Mesendoderm (in vitro differentiated cells): ENCODE measurements around the gene RBM4.

Experiments used
- DNase-seq: peaks from one replicate; pipeline ENCODE4 v3.0.0; 2013
- H2AK5ac ChIP-seq: 2 replicates; pipeline ENCODE4 v1.6.1; 2013; ENCODE audit warnings: low read length, inconsistent platforms
- H2BK120ac ChIP-seq: 2 replicates; pipeline ENCODE4 v1.6.1; 2013; ENCODE audit warnings: low read depth, mild to moderate bottlenecking, low read length, moderate library complexity, mixed read lengths
- H2BK15ac ChIP-seq: replicated peaks from 2 replicates; pipeline ENCODE4 v1.6.1; 2013; ENCODE audit warnings: low read depth, mild to moderate bottlenecking, moderate library complexity
- H2BK5ac ChIP-seq: 2 replicates; pipeline ENCODE4 v1.6.1; 2013; ENCODE audit warnings: low read length, inconsistent platforms
- H3K18ac ChIP-seq: 2 replicates; pipeline ENCODE4 v1.6.1; 2013; ENCODE audit warnings: mild to moderate bottlenecking, low read length, mixed read lengths
- H3K23ac ChIP-seq: one replicate; pipeline ENCODE4 v1.6.1; 2013; ENCODE audit warnings: low read length
- H3K27ac ChIP-seq: 2 replicates; pipeline ENCODE4 v1.5.1; 2013; ENCODE audit warnings: low read depth, mild to moderate bottlenecking, inconsistent platforms, low read length, moderate library complexity
- H3K27me3 ChIP-seq: 2 replicates; pipeline ENCODE4 v1.6.1; 2013; ENCODE audit warnings: low read length, control low read depth, mild to moderate bottlenecking, inconsistent platforms; ENCODE audit not compliant: insufficient read depth, poor library complexity
- H3K36me3 ChIP-seq: 2 replicates; pipeline ENCODE4 v1.6.1; 2013; ENCODE audit warnings: low read length, inconsistent platforms; ENCODE audit not compliant: control insufficient read depth, insufficient read depth
- H3K4ac ChIP-seq: one replicate; pipeline ENCODE4 v1.6.1; 2013; ENCODE audit warnings: low read depth, mild to moderate bottlenecking, low read length, moderate library complexity
- H3K4me1 ChIP-seq: 2 replicates; pipeline ENCODE4 v1.6.1; 2013; ENCODE audit warnings: low read depth, low read length, inconsistent platforms; ENCODE audit not compliant: control insufficient read depth
- H3K4me2 ChIP-seq: 2 replicates; pipeline ENCODE4 v1.6.1; 2013; ENCODE audit warnings: low read length
- H3K4me3 ChIP-seq: 2 replicates; pipeline ENCODE4 v1.5.1; 2013; ENCODE audit warnings: mild to moderate bottlenecking, low read length
- H3K56ac ChIP-seq: one replicate; pipeline ENCODE4 v1.6.1; 2013; ENCODE audit warnings: low read length
- H3K79me1 ChIP-seq: 2 replicates; pipeline ENCODE4 v1.6.1; 2013; ENCODE audit warnings: low read length, inconsistent platforms
- H3K79me2 ChIP-seq: 2 replicates; pipeline ENCODE4 v1.6.1; 2013; ENCODE audit warnings: mild to moderate bottlenecking, low read length; ENCODE audit not compliant: control insufficient read depth, insufficient read depth
- H3K9ac ChIP-seq: 2 replicates; pipeline ENCODE4 v1.6.1; 2013; ENCODE audit warnings: low read length, inconsistent platforms
- H4K5ac ChIP-seq: one replicate; pipeline ENCODE4 v1.6.1; 2013; ENCODE audit warnings: low read length
- H4K8ac ChIP-seq: one replicate; pipeline ENCODE4 v1.6.1; 2013; ENCODE audit warnings: low read depth, mild to moderate bottlenecking, control low read depth, low read length, moderate library complexity
- WGBS: extraction: QIAGEN DNeasy Blood & Tissue Kit; methylation state at CpG from one replicate; pipeline ENCODE4 v1.1.7; 2013; ENCODE audit warnings: low lambda C conversion rate, missing lambda C conversion rate; ENCODE audit not compliant: insufficient coverage; ENCODE audit errors: extremely low coverage; 5-methylcytosine and 5-hydroxymethylcytosine counted together

RBM4 gene

GRCh38 chr11:66593303-66593635, 45.2 kb upstream of the RBM4 start:
- peak overlapping the region; percentile 92 for H3K56ac ChIP-seq
- no peak overlapping the region for H4K5ac ChIP-seq
- no peak overlapping the region for H2AK5ac ChIP-seq
- no peak for DNase-seq
- WGBS, result no CpG with 5 or more reads among the region's 12 CpGs
- H3K27me3 ChIP-seq, result no peaks in the 10 kb centered on the region
- H3K27ac ChIP-seq, result no peak overlapping the region
- H3K4ac ChIP-seq, result no peak overlapping the region
- no peak overlapping the region for H2BK15ac ChIP-seq
- no peak overlapping the region for H3K23ac ChIP-seq
- no peaks in the 10 kb centered on the region for H3K36me3 ChIP-seq
- no peak overlapping the region for H2BK5ac ChIP-seq
- H3K79me1 ChIP-seq, result no peaks in the 10 kb centered on the region
- peak overlapping the region; percentile 60 for H3K4me2 ChIP-seq
- H4K8ac ChIP-seq, result no peak overlapping the region
- peak overlapping the region; percentile 86 for H3K9ac ChIP-seq
- H2BK120ac ChIP-seq, result no peak overlapping the region
- H3K4me1 ChIP-seq, result no peaks in the 10 kb centered on the region
- peak overlapping the region; percentile 49 for H3K4me3 ChIP-seq
- H3K79me2 ChIP-seq, result no peaks in the 10 kb centered on the region
- H3K18ac ChIP-seq, result no peak overlapping the region

DNA sequence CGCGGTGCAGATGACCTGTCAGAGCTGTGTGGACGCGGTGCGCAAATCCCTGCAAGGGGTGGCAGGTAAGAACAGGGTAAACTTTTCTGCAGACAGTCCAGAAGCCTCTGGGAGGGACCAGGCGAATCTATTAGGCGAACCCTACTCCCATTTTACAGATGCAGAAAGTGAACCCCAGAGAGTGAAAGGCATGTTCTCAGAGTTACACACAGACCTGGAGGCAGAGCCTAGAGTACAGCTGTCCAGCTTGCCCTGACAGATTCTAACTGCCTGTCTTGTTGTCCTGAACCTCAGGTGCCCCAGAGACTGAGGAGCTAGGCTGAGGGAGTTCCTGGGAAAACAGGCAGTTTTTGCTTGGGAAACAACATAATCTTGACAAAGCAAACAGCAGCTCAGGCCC, 44.9 kb upstream of the RBM4 start:
- H3K27ac ChIP-seq, result no peak overlapping the region
- H4K8ac ChIP-seq, result no peak overlapping the region
- no CpG with 5 or more reads among the region's 7 CpGs for WGBS
- H2BK5ac ChIP-seq, result no peak overlapping the region
- peak overlapping the region; percentile 92 for H3K56ac ChIP-seq
- no peak overlapping the region for H3K4ac ChIP-seq
- H3K9ac ChIP-seq, result peak overlapping the region; percentile 86
- no peaks in the 10 kb centered on the region for H3K36me3 ChIP-seq
- no peaks in the 10 kb centered on the region for H3K79me1 ChIP-seq
- no peak overlapping the region for H2AK5ac ChIP-seq
- H3K27me3 ChIP-seq, result no peaks in the 10 kb centered on the region
- no peak overlapping the region for H2BK15ac ChIP-seq
- no peaks in the 10 kb centered on the region for H3K79me2 ChIP-seq
- H3K23ac ChIP-seq, result peak overlapping the region; percentile 45
- H4K5ac ChIP-seq, result no peak overlapping the region
- no peak overlapping the region for H3K4me3 ChIP-seq
- DNase-seq, result no peak
- H3K4me2 ChIP-seq, result peak overlapping the region; percentile 60
- no peak overlapping the region for H3K18ac ChIP-seq
- H3K4me1 ChIP-seq, result no peaks in the 10 kb centered on the region
- no peak overlapping the region for H2BK120ac ChIP-seq

- Histone ChIP-seq H3K4me2 (no peak overlapping the region), H3K18ac (no peak overlapping the region), H3K56ac (no peak overlapping the region), H2BK5ac (no peak overlapping the region), H3K4me3 (no peak overlapping the region), H4K5ac (no peak overlapping the region), H3K4me1 (no peaks in the 10 kb centered on the region), H3K4ac (no peak overlapping the region), H3K27ac (no peak overlapping the region), H3K36me3 (no peaks in the 10 kb centered on the region), H3K9ac (no peak overlapping the region), H3K27me3 (no peaks in the 10 kb centered on the region), H2AK5ac (no peak overlapping the region), H2BK15ac (no peak overlapping the region), H4K8ac (no peak overlapping the region), H3K79me2 (no peaks in the 10 kb centered on the region), H3K79me1 (no peaks in the 10 kb centered on the region), H2BK120ac (no peak overlapping the region), H3K23ac (no peak overlapping the region)
- no peak for DNase-seq
- no CpG with 5 or more reads among the region's 5 CpGs for WGBS
Measured at GRCh38 chr11:66595245-66595904, 43.1 kb upstream of the RBM4 start.

GRCh38 chr11:66598993-66599392, 39.5 kb upstream of the RBM4 start:
- H3K18ac ChIP-seq, result no peak overlapping the region
- no peak overlapping the region for H4K8ac ChIP-seq
- H3K4me1 ChIP-seq, result no peaks in the 10 kb centered on the region
- no CpG with 5 or more reads among the region's 6 CpGs for WGBS
- no peak overlapping the region for H4K5ac ChIP-seq
- H2BK5ac ChIP-seq, result no peak overlapping the region
- no peaks in the 10 kb centered on the region for H3K79me2 ChIP-seq
- no peaks in the 10 kb centered on the region for H3K27me3 ChIP-seq
- no peak overlapping the region for H3K4ac ChIP-seq
- no peaks in the 10 kb centered on the region for H3K36me3 ChIP-seq
- H3K56ac ChIP-seq, result no peak overlapping the region
- H3K23ac ChIP-seq, result no peak overlapping the region
- DNase-seq, result no peak
- H2BK15ac ChIP-seq, result no peak overlapping the region
- H2BK120ac ChIP-seq, result no peak overlapping the region
- no peaks in the 10 kb centered on the region for H3K79me1 ChIP-seq
- no peak overlapping the region for H3K9ac ChIP-seq
- no peak overlapping the region for H3K27ac ChIP-seq
- no peak overlapping the region for H2AK5ac ChIP-seq
- no peak overlapping the region for H3K4me2 ChIP-seq
- H3K4me3 ChIP-seq, result no peak overlapping the region

DNA sequence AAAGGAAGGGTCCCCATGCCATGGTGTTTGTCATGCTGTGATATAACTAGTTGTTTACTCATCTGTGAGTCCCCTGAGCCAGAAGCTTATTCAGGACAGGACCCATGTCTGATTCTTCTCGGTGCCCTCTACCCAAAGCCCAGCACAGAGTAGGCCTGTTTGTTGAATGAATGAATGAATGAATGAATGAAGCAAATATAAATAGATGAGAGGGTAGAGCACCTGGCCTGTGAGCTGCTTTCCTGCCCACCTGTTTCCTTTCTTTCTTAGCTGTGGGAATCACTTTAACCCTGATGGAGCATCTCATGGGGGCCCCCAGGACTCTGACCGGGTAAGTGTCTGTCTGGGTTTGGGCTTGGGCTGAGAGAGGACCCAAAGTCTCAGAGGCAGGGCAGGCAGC, 38.3 kb upstream of the RBM4 start:
- H2BK5ac ChIP-seq, result no peak overlapping the region
- no peak overlapping the region for H3K18ac ChIP-seq
- H2AK5ac ChIP-seq, result no peak overlapping the region
- H3K27me3 ChIP-seq, result no peaks in the 10 kb centered on the region
- no peak overlapping the region for H3K9ac ChIP-seq
- H3K79me2 ChIP-seq, result no peaks in the 10 kb centered on the region
- DNase-seq, result no peak
- H3K36me3 ChIP-seq, result no peaks in the 10 kb centered on the region
- WGBS, result no CpG with 5 or more reads among the region's 2 CpGs
- no peak overlapping the region for H3K23ac ChIP-seq
- no peak overlapping the region for H4K5ac ChIP-seq
- no peak overlapping the region for H2BK120ac ChIP-seq
- H3K4me3 ChIP-seq, result no peak overlapping the region
- no peak overlapping the region for H3K4me2 ChIP-seq
- no peak overlapping the region for H2BK15ac ChIP-seq
- H3K27ac ChIP-seq, result no peak overlapping the region
- no peak overlapping the region for H3K56ac ChIP-seq
- no peaks in the 10 kb centered on the region for H3K4me1 ChIP-seq
- H3K4ac ChIP-seq, result no peak overlapping the region
- no peaks in the 10 kb centered on the region for H3K79me1 ChIP-seq
- H4K8ac ChIP-seq, result no peak overlapping the region

DNA sequence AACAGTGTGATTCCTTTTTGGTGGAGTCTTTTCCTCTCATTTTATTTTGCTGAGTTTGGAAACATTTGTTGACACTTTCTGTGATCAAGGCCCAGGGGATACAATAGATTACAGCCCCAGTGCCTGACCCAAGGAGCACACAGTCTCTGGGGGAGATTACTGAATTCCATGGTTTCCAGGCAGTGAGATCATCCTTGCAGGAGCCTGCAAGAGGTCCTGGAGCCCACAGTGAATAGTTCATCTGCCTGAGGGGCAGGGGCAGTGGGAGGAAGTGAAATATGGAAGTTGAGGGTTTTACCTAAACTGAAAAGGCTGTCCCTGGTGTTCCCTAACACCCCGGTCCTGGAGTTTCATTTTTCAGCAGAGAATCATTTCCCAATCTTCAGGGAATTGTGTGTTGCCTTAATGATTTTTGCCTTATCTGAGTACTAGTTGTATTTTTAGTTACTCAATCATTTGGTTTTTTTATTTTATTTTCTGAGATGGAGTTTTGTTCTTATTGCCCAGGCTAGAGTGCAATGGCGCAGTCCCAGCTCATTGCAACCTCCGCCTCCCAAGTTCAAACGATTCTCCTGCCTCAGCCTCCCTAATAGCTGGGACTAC, 37.8 kb upstream of the RBM4 start:
- no peak overlapping the region for H2BK5ac ChIP-seq
- H3K79me1 ChIP-seq, result no peaks in the 10 kb centered on the region
- H3K36me3 ChIP-seq, result no peaks in the 10 kb centered on the region
- DNase-seq, result no peak
- H3K4me3 ChIP-seq, result no peak overlapping the region
- no peak overlapping the region for H2BK15ac ChIP-seq
- H3K56ac ChIP-seq, result no peak overlapping the region
- H3K4me1 ChIP-seq, result no peaks in the 10 kb centered on the region
- H3K18ac ChIP-seq, result no peak overlapping the region
- no peaks in the 10 kb centered on the region for H3K79me2 ChIP-seq
- no peak overlapping the region for H3K4me2 ChIP-seq
- H3K23ac ChIP-seq, result no peak overlapping the region
- H3K27me3 ChIP-seq, result no peaks in the 10 kb centered on the region
- WGBS, result no CpG with 5 or more reads among the region's 4 CpGs
- H3K4ac ChIP-seq, result no peak overlapping the region
- H2AK5ac ChIP-seq, result no peak overlapping the region
- H3K9ac ChIP-seq, result no peak overlapping the region
- no peak overlapping the region for H2BK120ac ChIP-seq
- no peak overlapping the region for H4K8ac ChIP-seq
- H4K5ac ChIP-seq, result no peak overlapping the region
- no peak overlapping the region for H3K27ac ChIP-seq
